ENCODE results near the gene C1D. TPM values are rescaled to one million over a fixed set of nuclear protein-coding genes. Genes with fewer than 3 reads are reported as not detected.

C1D gene
- total and polyA plus RNA-seq, 2 donors (not counting 3 experiments of a cell fraction or from before 2014, with no cell fraction given) = 11.4 to 14.0 TPM

- Histone ChIP-seq H3K4me1 (ENCODE audit: control insufficient read depth, extremely low read depth, insufficient read depth, low read length) (peaks cover 6% of the 10 kb centered on the region), H3K9ac (replicated peaks; ENCODE audit: extremely low read depth, insufficient read depth, low read length) (no peak overlapping the region), H3K36me3 (ENCODE audit: control insufficient read depth in 2 of 2, extremely low read depth in 1 of 2, insufficient read depth in 2 of 2, low read length in 2 of 2) (no peaks in the 10 kb centered on the region), H3K79me2 (ENCODE audit: control insufficient read depth, insufficient read depth, low read length) (no peaks in the 10 kb centered on the region), H3K9me3 (replicated peaks; ENCODE audit: control insufficient read depth, insufficient read depth, low read length) (no peaks in the 10 kb centered on the region), H3K9me1 (replicated peaks; ENCODE audit: control insufficient read depth, extremely low read depth, insufficient read depth, low read length) (no peaks in the 10 kb centered on the region), H3K4me3 (replicated peaks in 1 of 3; ENCODE audit: insufficient read depth in 1 of 3, low read depth in 1 of 3, low read length in 3 of 3) (no peak overlapping the region), H3K27ac (ENCODE audit: insufficient read depth, low read depth, low read length) (no peak overlapping the region), H4K20me1 (replicated peaks; ENCODE audit: control insufficient read depth, extremely low read depth, insufficient read depth, low read length) (no peaks in the 10 kb centered on the region), H3K27me3 (ENCODE audit: control insufficient read depth in 2 of 2, insufficient read depth in 2 of 2, low read length in 2 of 2) (no peaks in the 10 kb centered on the region), H3K4me2 (ENCODE audit: insufficient read depth, low read length) (peak overlapping the region; percentile 30), H2AFZ (ENCODE audit: low read depth, low read length) (peak overlapping the region; percentile 41)
- intact Hi-C loops (cut with micrococcal nuclease) (loop anchor here (1.0 to 10.0 kb wide), 11 partner anchors 114 to 1604 kb away; no protein-coding TSS in a partner anchor), dilution Hi-C loops (cut with MboI; ENCODE audit: extremely low pct_ligation_motif_present, low sequenced_read_pairs) (no loop called here)
- no peak for TF ChIP-seq GATA2 (IDR thresholded peaks at IDR 0.05; ENCODE audit: insufficient read depth, insufficient read length, low read depth, low read length)
- no peak for TF ChIP-seq POLR2A (IDR thresholded peaks at IDR 0.05; ENCODE audit: low read depth, low read length)
- no peak for TF ChIP-seq JUN (IDR thresholded peaks at IDR 0.05; ENCODE audit: borderline replicate concordance, insufficient read depth, insufficient read length, low read depth)
- peak; percentile 19 to 34 for TF ChIP-seq CTCF (IDR thresholded peaks at IDR 0.05; ENCODE audit: extremely low read depth in 1 of 2, insufficient read depth in 1 of 2, low read depth in 1 of 2, low read length in 2 of 2)
- TF ChIP-seq POLR2AphosphoS5 (IDR thresholded peaks at IDR 0.05; ENCODE audit: insufficient read depth, low read depth, low read length) = no peak
- no peak for TF ChIP-seq EZH2 (IDR thresholded peaks at IDR 0.05; ENCODE audit: borderline replicate concordance, low read depth, low read length, severe bottlenecking)
- peak; percentile 63 for FAIRE-seq
- no TSS peak for BruUV-seq (replicated peaks)
- POLR2A ChIA-PET = interaction anchor here (0.8 kb wide), 1 partner anchor 190 kb away, joined by 3 read pairs; no protein-coding TSS in a partner anchor
- CTCF ChIA-PET = interaction anchor here (0.6 to 5.6 kb wide), 81 partner anchors 9 to 1603 kb away, joined by 3 to 156 read pairs (median 4); partner anchors contain the start of genes C1D and MEIS1
- peak; percentile 79 for DNase-seq (ENCODE audit: low read depth, low spot score)
These were observed 31.2 kb downstream of the C1D start for GRCh38 chr2:68031542-68032160.
